Measurements from ENCODE around the gene ETV3L.

GRCh38 chr1:157110003-157110402, 10.4 kb upstream of the ETV3L start:
- TF ChIP-seq POLR2A (IDR thresholded peaks at IDR 0.05) = no peak
- TF ChIP-seq, protein P1, sequence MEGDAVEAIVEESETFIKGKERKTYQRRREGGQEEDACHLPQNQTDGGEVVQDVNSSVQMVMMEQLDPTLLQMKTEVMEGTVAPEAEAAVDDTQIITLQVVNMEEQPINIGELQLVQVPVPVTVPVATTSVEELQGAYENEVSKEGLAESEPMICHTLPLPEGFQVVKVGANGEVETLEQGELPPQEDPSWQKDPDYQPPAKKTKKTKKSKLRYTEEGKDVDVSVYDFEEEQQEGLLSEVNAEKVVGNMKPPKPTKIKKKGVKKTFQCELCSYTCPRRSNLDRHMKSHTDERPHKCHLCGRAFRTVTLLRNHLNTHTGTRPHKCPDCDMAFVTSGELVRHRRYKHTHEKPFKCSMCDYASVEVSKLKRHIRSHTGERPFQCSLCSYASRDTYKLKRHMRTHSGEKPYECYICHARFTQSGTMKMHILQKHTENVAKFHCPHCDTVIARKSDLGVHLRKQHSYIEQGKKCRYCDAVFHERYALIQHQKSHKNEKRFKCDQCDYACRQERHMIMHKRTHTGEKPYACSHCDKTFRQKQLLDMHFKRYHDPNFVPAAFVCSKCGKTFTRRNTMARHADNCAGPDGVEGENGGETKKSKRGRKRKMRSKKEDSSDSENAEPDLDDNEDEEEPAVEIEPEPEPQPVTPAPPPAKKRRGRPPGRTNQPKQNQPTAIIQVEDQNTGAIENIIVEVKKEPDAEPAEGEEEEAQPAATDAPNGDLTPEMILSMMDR (IDR thresholded peaks at IDR 0.05) = no peak

All from body of pancreas (tissue), 4 donors.